ENCODE data around the gene MRPS10. TPM values are rescaled to one million over a fixed set of nuclear protein-coding genes. Genes with fewer than 3 reads are reported as not detected.
A peak's percentile ranks its signal among the peaks of the same experiment; 100 is the strongest.

Gene MRPS10
- total RNA-seq, 4 donors from 2014 or later = 7.6 to 52.8 (median 22.2) TPM

DNA sequence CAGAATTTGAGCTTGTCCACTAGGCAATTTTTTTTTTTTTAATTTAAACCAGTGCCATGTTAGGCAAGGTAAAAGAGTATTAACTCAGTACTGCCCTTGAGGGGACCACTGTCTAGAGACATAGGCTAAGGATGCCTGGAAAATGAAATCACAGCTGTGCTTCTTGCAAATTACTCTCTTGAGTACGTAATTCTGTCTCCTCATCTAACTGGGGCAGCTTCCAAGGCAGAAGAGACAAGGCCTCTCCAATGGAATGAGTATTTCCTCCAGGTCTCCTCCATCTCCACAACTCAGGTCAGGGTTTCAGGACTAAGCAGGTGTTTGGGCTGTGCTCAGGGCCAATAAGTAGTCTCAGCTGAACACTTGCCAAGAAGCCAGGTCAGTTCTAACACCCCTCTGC lies 33.8 kb upstream of the MRPS10 start:
- Histone ChIP-seq H3K4me3 (no peak overlapping the region), H3K36me3 (no peaks in the 10 kb centered on the region), H3K27ac (peak overlapping the region; percentile 67 to 75), H3K27me3 (no peaks in the 10 kb centered on the region), H3K9me3 (no peaks in the 10 kb centered on the region), H3K4me1 (peaks cover 0 to 3% of the 10 kb centered on the region in 2 donors)
- no peak for DNase-seq
- intact Hi-C loops (cut with DNase I; ENCODE audit: low total_unique reads) = no loop called here
- TF ChIP-seq POLR2A (IDR thresholded peaks at IDR 0.05) (no peak), CTCF (IDR thresholded peaks at IDR 0.05) (no peak)

DNA sequence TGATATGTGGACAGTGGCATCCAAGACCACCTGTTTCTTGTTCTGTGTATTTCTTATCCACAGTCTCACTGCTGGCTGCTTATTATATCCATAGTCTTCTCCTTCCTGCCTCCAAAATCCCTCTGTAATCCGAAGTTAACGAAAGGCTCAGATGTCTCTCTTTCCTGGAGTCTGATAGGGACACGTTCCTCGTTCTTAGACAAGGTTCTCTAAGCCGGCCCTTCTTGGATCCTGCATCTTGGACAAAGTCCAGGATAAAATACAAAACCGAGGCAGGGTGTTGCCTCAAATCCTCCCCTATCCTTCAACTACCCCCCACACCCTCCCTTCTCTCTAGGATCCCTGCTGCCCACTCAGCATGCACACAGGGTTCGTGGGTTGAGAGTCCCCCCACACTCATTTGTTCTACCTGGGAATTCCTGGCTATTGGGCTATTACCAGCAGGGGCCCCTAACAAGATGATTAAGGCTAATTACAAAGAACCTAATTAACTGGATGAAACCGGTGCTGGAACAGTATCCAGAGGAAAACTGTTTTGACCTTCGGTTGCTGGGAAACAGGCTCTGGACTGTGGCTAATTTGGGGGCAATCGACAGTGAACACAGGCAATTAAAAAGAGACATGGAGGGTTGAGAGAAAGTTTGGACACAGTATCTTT lies 32.7 kb upstream of the MRPS10 start:
- Histone ChIP-seq H3K9me3 (no peaks in the 10 kb centered on the region), H3K36me3 (no peaks in the 10 kb centered on the region), H3K4me3 (no peak overlapping the region), H3K27ac (peak overlapping the region in 1 of 2 donors; percentile 75), H3K4me1 (peaks cover 0 to 3% of the 10 kb centered on the region in 2 donors), H3K27me3 (no peaks in the 10 kb centered on the region)
- DNase-seq = no peak
- intact Hi-C loops (cut with DNase I; ENCODE audit: low total_unique reads) = no loop called here
- TF ChIP-seq CTCF (IDR thresholded peaks at IDR 0.05) = no peak
- no peak for TF ChIP-seq POLR2A (IDR thresholded peaks at IDR 0.05)

- Histone ChIP-seq H3K4me1 (peaks cover 0 to 3% of the 10 kb centered on the region in 2 donors), H3K9me3 (no peaks in the 10 kb centered on the region), H3K4me3 (no peak overlapping the region), H3K27ac (no peak overlapping the region), H3K27me3 (no peaks in the 10 kb centered on the region), H3K36me3 (no peaks in the 10 kb centered on the region)
- intact Hi-C loops (cut with DNase I; ENCODE audit: low total_unique reads) = no loop called here
- TF ChIP-seq CTCF (IDR thresholded peaks at IDR 0.05) (no peak), POLR2A (IDR thresholded peaks at IDR 0.05) (no peak)
- no peak for DNase-seq
Measured at GRCh38 chr6:42249279-42249678, 31.6 kb upstream of the MRPS10 start.

- H3K4me3 ChIP-seq = no peak overlapping the region
- H3K27ac ChIP-seq = no peak overlapping the region
- H3K27me3 ChIP-seq = no peaks in the 10 kb centered on the region
- no peaks in the 10 kb centered on the region for H3K36me3 ChIP-seq
- intact Hi-C loops (cut with DNase I; ENCODE audit: low total_unique reads) = no loop called here
- H3K9me3 ChIP-seq = no peaks in the 10 kb centered on the region
- no peaks in the 10 kb centered on the region for H3K4me1 ChIP-seq
- DNase-seq = no peak
- no peak for TF ChIP-seq CTCF (IDR thresholded peaks at IDR 0.05)
- TF ChIP-seq POLR2A (IDR thresholded peaks at IDR 0.05) = no peak
Measured at GRCh38 chr6:42243046-42243445, 25.4 kb upstream of the MRPS10 start.

- Histone ChIP-seq H3K27ac (no peak overlapping the region), H3K4me1 (no peaks in the 10 kb centered on the region), H3K9me3 (no peaks in the 10 kb centered on the region), H3K27me3 (no peaks in the 10 kb centered on the region), H3K4me3 (no peak overlapping the region), H3K36me3 (no peaks in the 10 kb centered on the region)
- no peak for TF ChIP-seq CTCF (IDR thresholded peaks at IDR 0.05)
- no peak for DNase-seq
- intact Hi-C loops (cut with DNase I; ENCODE audit: low total_unique reads) = no loop called here
Measured at GRCh38 chr6:42241915-42242314, 24.3 kb upstream of the MRPS10 start.

Measured in uterus (tissue), 4 donors.